ENCODE data around the gene GCH1. TPM values are rescaled to one million over a fixed set of nuclear protein-coding genes. Genes with fewer than 3 reads are reported as not detected.
"Not testable (repeated sequence)": the region's sequence is repeated elsewhere in the genome, so short reads cannot be mapped to it uniquely, and the experiment has no call there.

GCH1 gene
- total RNA-seq, 4 donors from 2014 or later, result 1.5 to 6.8 (median 1.7) TPM

DNA sequence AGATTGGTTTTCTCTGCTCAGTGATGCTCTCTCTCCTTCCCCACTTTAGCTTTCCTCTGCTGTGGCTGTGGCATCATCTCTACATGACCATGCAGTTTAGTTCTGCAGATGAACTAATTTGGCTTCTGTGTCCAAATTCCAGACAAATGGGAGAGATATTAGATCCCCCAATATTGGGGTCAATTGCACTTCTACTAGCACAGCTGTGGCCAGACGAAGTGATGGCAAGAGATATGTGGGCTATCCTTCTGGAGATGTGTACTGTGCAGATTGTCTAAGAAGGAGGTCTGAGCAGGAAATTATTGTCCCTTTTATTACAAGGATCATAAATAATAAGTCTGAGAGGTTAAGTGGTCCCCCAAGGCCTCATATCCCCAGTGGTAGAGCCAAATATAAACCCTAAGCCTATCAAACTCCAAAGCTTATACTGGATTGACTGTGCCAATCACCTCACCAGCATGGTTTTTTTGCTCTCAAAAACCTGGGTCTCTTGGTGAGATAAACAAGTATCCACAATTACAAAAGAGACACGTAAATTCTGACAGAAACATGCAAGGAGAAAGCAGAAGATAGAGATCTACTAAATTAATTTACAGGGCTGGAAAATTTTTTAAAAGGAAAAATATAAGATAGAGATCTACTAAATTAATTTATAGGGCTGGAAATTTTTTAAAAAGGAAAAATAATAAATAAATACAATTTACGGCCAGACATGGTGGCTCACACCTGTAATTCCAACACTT, 29.1 kb upstream of the GCH1 start:
- 96% methylated on average over 3 of the region's 3 CpGs for WGBS
- no peak for DNase-seq (ENCODE audit: extremely low spot score)
- Histone ChIP-seq H3K27me3 (no peaks in the 10 kb centered on the region), H3K4me1 (no peaks in the 10 kb centered on the region), H3K4me3 (no peak overlapping the region), H3K27ac (replicated peaks in 1 of 4) (no peak overlapping the region), H3K36me3 (no peaks in the 10 kb centered on the region), H3K9me3 (no peaks in the 10 kb centered on the region)
- TF ChIP-seq POLR2A (IDR thresholded peaks at IDR 0.05; ENCODE audit: low read depth), result no peak
- no peak for TF ChIP-seq POLR2AphosphoS5 (IDR thresholded peaks at IDR 0.05)
- no peak for TF ChIP-seq CTCF (IDR thresholded peaks at IDR 0.05)
- TF ChIP-seq EP300 (IDR thresholded peaks at IDR 0.05), result no peak
- intact Hi-C loops (cut with DNase I), result no loop called here

- Histone ChIP-seq H3K4me3 (no peak overlapping the region), H3K36me3 (no peaks in the 10 kb centered on the region), H3K9me3 (no peaks in the 10 kb centered on the region), H3K4me1 (no peaks in the 10 kb centered on the region), H3K27ac (replicated peaks in 1 of 4) (no peak overlapping the region), H3K27me3 (no peaks in the 10 kb centered on the region)
- no peak for DNase-seq (ENCODE audit: extremely low spot score)
- WGBS, result 97% methylated on average over 1 of the region's 1 CpG
- TF ChIP-seq CTCF (IDR thresholded peaks at IDR 0.05), result no peak
- no peak for TF ChIP-seq POLR2AphosphoS5 (IDR thresholded peaks at IDR 0.05)
- TF ChIP-seq POLR2A (IDR thresholded peaks at IDR 0.05; ENCODE audit: low read depth), result no peak
- TF ChIP-seq EP300 (IDR thresholded peaks at IDR 0.05), result no peak
- intact Hi-C loops (cut with DNase I), result no loop called here
Observed at GRCh38 chr14:54931101-54931500, 28.5 kb upstream of the GCH1 start.

GRCh38 chr14:54929556-54929955, 26.9 kb upstream of the GCH1 start:
- Histone ChIP-seq H3K27me3 (no peaks in the 10 kb centered on the region), H3K4me3 (no peak overlapping the region), H3K4me1 (no peaks in the 10 kb centered on the region), H3K9me3 (no peaks in the 10 kb centered on the region), H3K36me3 (no peaks in the 10 kb centered on the region), H3K27ac (replicated peaks in 1 of 4) (no peak overlapping the region)
- intact Hi-C loops (cut with DNase I), result no loop called here
- no peak for TF ChIP-seq CTCF (IDR thresholded peaks at IDR 0.05)
- TF ChIP-seq EP300 (IDR thresholded peaks at IDR 0.05), result no peak
- TF ChIP-seq POLR2A (IDR thresholded peaks at IDR 0.05; ENCODE audit: low read depth), result no peak
- TF ChIP-seq POLR2AphosphoS5 (IDR thresholded peaks at IDR 0.05), result no peak
- no peak for DNase-seq (ENCODE audit: extremely low spot score)

DNA sequence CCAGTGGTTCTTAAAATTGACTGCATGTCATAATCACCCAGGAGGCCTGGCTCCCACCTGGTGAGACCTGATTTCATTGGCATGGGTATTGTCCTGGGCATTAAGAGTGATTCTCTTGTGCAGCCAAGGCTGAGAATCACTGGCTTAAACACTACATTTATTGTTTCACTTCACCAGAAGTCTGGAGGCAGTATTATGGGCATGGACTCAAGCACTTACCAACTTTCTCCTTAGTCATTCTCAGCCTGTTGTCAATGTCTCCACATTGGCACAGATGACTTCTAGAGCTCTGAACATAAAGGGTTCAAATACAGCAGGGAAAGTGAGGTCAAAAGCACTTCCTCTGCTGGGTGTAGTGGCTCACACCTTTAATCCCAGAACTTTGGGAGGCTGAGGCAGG, 25.6 kb upstream of the GCH1 start:
- no peak for DNase-seq (ENCODE audit: extremely low spot score)
- H3K36me3 ChIP-seq, result no peaks in the 10 kb centered on the region
- no peak overlapping the region for H3K27ac ChIP-seq (replicated peaks in 1 of 4)
- intact Hi-C loops (cut with DNase I), result no loop called here
- TF ChIP-seq CTCF (IDR thresholded peaks at IDR 0.05) (no peak), POLR2AphosphoS5 (IDR thresholded peaks at IDR 0.05) (no peak), EP300 (IDR thresholded peaks at IDR 0.05) (no peak), POLR2A (IDR thresholded peaks at IDR 0.05; ENCODE audit: low read depth) (no peak)
- H3K4me1 ChIP-seq, result no peaks in the 10 kb centered on the region
- H3K27me3 ChIP-seq, result no peaks in the 10 kb centered on the region
- no peaks in the 10 kb centered on the region for H3K9me3 ChIP-seq
- H3K4me3 ChIP-seq, result no peak overlapping the region

DNA sequence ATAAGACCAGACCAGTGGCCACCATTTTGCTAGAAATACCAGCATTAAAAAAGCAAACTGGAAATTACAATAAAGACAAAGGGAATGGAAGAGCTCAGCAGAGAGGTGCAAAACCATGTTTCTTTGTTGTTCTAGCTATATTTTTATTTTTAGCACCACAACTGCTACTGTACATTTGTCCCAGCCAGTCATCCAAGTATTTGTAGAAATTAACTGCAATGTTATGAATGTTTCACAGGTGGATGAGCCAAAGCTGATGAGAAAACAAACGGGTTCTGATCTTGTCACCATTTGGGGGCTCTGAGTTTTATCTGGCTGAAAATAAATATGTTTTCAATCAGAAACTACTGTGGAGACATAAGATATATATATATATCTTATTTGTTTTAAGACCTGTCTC, 24.9 kb upstream of the GCH1 start:
- H3K27ac ChIP-seq (replicated peaks in 1 of 4), result no peak overlapping the region
- intact Hi-C loops (cut with DNase I), result no loop called here
- no peaks in the 10 kb centered on the region for H3K27me3 ChIP-seq
- no peaks in the 10 kb centered on the region for H3K4me1 ChIP-seq
- no peak overlapping the region for H3K4me3 ChIP-seq
- 85% methylated on average over 1 of the region's 1 CpG for WGBS
- no peak for DNase-seq (ENCODE audit: extremely low spot score)
- TF ChIP-seq EP300 (IDR thresholded peaks at IDR 0.05), result no peak
- TF ChIP-seq POLR2AphosphoS5 (IDR thresholded peaks at IDR 0.05), result no peak
- TF ChIP-seq CTCF (IDR thresholded peaks at IDR 0.05), result no peak
- TF ChIP-seq POLR2A (IDR thresholded peaks at IDR 0.05; ENCODE audit: low read depth), result no peak
- no peaks in the 10 kb centered on the region for H3K9me3 ChIP-seq
- H3K36me3 ChIP-seq, result no peaks in the 10 kb centered on the region

- H3K36me3 ChIP-seq; H3K27ac ChIP-seq (replicated peaks in 1 of 4); intact Hi-C loops (cut with DNase I); H3K27me3 ChIP-seq; H3K9me3 ChIP-seq; H3K4me3 ChIP-seq; H3K4me1 ChIP-seq; DNase-seq (ENCODE audit: extremely low spot score): not testable (repeated sequence)
- 94% methylated on average over 5 of the region's 5 CpGs for WGBS
Observed at GRCh38 chr14:54926570-54926969, 23.9 kb upstream of the GCH1 start.
